Mesenchymal stem cell (in vitro differentiated cells and primary cell): ENCODE measurements around the gene MEN1. TPM values are rescaled to one million over a fixed set of nuclear protein-coding genes. Genes with fewer than 3 reads are reported as not detected.
A peak's percentile ranks its signal among the peaks of the same experiment; 100 is the strongest.

Experiments used
- DNase-seq: peaks from one replicate; pipeline ENCODE4 v3.0.0-alpha.2; 2013
- H2AFZ ChIP-seq: one replicate; pipeline ENCODE4 v1.6.1; 2013; ENCODE audit warnings: low read depth, mild to moderate bottlenecking, control low read depth, inconsistent platforms, low read length, moderate library complexity
- H2AK5ac ChIP-seq: 2 replicates; pipeline ENCODE4 v1.6.1; 2013; ENCODE audit warnings: low read length, moderate library complexity, mild to moderate bottlenecking, inconsistent platforms; ENCODE audit not compliant: severe bottlenecking
- H2BK120ac ChIP-seq: one replicate; pipeline ENCODE4 v1.6.1; 2013; ENCODE audit warnings: low read depth, mild to moderate bottlenecking, inconsistent platforms, low read length, moderate library complexity
- H2BK12ac ChIP-seq, 2 experiments: one replicate each; pipeline ENCODE4 v1.6.1; 2013; ENCODE audit warnings: inconsistent platforms in 2 of 2, low read length in 2 of 2, mild to moderate bottlenecking in 2 of 2, moderate library complexity in 2 of 2, control low read depth in 1 of 2
- H2BK15ac ChIP-seq: one replicate; pipeline ENCODE4 v1.6.1; 2013; ENCODE audit warnings: mild to moderate bottlenecking, low read depth, inconsistent platforms; ENCODE audit not compliant: poor library complexity, severe bottlenecking
- H2BK5ac ChIP-seq: 2 replicates; pipeline ENCODE4 v1.6.1; 2013; ENCODE audit warnings: low read depth, mild to moderate bottlenecking, low read length, control low read depth, inconsistent platforms; ENCODE audit not compliant: poor library complexity, severe bottlenecking
- H3K14ac ChIP-seq, 2 experiments: one replicate each; pipeline ENCODE4 v1.6.1; 2013; ENCODE audit warnings: inconsistent platforms in 2 of 2, low read length in 2 of 2, control low read depth in 1 of 2, mild to moderate bottlenecking in 1 of 2, moderate library complexity in 1 of 2
- H3K18ac ChIP-seq, 2 experiments: one replicate each; pipeline ENCODE4 v1.6.1; 2013; ENCODE audit warnings: inconsistent platforms in 2 of 2, low read length in 2 of 2, control low read depth in 1 of 2, low read depth in 1 of 2, mild to moderate bottlenecking in 1 of 2
- H3K23ac ChIP-seq, 2 experiments: one replicate each; pipeline ENCODE4 v1.6.1; 2013; ENCODE audit warnings: inconsistent platforms in 2 of 2, low read length in 2 of 2, mild to moderate bottlenecking in 2 of 2, moderate library complexity in 2 of 2, control low read depth in 1 of 2
- H3K27ac ChIP-seq: 2 replicates; pipeline ENCODE4 v1.5.1; 2013; ENCODE audit warnings: mild to moderate bottlenecking, moderate library complexity, low read length, control low read depth, inconsistent platforms; ENCODE audit not compliant: poor library complexity, severe bottlenecking
- H3K27me3 ChIP-seq, 2 experiments: 2 replicates each; pipeline versions ENCODE4 v1.6.1 to v1.7.0; 2013; ENCODE audit warnings: low read length in 2 of 2, mild to moderate bottlenecking in 2 of 2, moderate library complexity in 2 of 2, control low read depth in 1 of 2, inconsistent platforms in 1 of 2; ENCODE audit not compliant: control insufficient read depth in 1 of 2, insufficient read depth in 1 of 2
- H3K36me3 ChIP-seq, 2 experiments: 2 replicates each; pipeline versions ENCODE4 v1.6.1 to v1.7.0; 2013; ENCODE audit warnings: low read length in 2 of 2, control low read depth in 1 of 2, inconsistent platforms in 1 of 2, low read depth in 1 of 2, mild to moderate bottlenecking in 1 of 2; ENCODE audit not compliant: insufficient read depth in 2 of 2, control insufficient read depth in 1 of 2
- H3K4ac ChIP-seq, 2 experiments: one replicate each; pipeline ENCODE4 v1.6.1; 2013; ENCODE audit warnings: inconsistent platforms in 2 of 2, low read length in 2 of 2, mild to moderate bottlenecking in 2 of 2, moderate library complexity in 2 of 2, control low read depth in 1 of 2, low read depth in 1 of 2
- H3K4me1 ChIP-seq: 2 replicates; pipeline ENCODE4 v1.6.1; 2013; ENCODE audit warnings: low read depth, low read length, control low read depth; ENCODE audit not compliant: control insufficient read depth, insufficient read depth
- H3K4me2 ChIP-seq: 2 replicates; pipeline ENCODE4 v1.6.1; 2013; ENCODE audit warnings: low read length, mild to moderate bottlenecking, inconsistent platforms; ENCODE audit not compliant: poor library complexity, severe bottlenecking
- H3K4me3 ChIP-seq, 2 experiments: 2 replicates each; pipeline versions ENCODE4 v1.5.1 to v1.7.0; 2013; ENCODE audit warnings: low read length in 2 of 2, mild to moderate bottlenecking in 2 of 2, control low read depth in 1 of 2, low read depth in 1 of 2; ENCODE audit not compliant: insufficient read depth in 1 of 2
- H3K79me1 ChIP-seq: replicated peaks from 2 replicates; pipeline ENCODE4 v1.6.1; 2013; ENCODE audit warnings: mild to moderate bottlenecking, control low read depth, low read length, inconsistent platforms; ENCODE audit not compliant: poor library complexity, severe bottlenecking
- H3K9ac ChIP-seq: 2 replicates; pipeline ENCODE4 v1.7.0; 2013; ENCODE audit warnings: mild to moderate bottlenecking, low read length, moderate library complexity
- H3K9me3 ChIP-seq: 2 replicates; pipeline ENCODE4 v1.7.0; 2013; ENCODE audit warnings: mild to moderate bottlenecking, low read length; ENCODE audit not compliant: control insufficient read depth
- H4K8ac ChIP-seq: one replicate; pipeline ENCODE4 v1.6.1; 2013; ENCODE audit warnings: inconsistent platforms, mild to moderate bottlenecking, low read length, moderate library complexity
- H4K91ac ChIP-seq: one replicate; pipeline ENCODE4 v1.6.1; 2013; ENCODE audit warnings: mild to moderate bottlenecking, low read length, inconsistent platforms
- WGBS: methylation state at CpG from one replicate; pipeline ENCODE4 v1.1.7; 2013; ENCODE audit warnings: mixed read lengths; 5-methylcytosine and 5-hydroxymethylcytosine counted together
- polyA plus RNA-seq, 2 experiments: library from polyadenylated mRNA; stranded (reverse); fragments of 200-250 nt; gene quantifications; one replicate each; pipeline ENCODE4 v1.2.3, GENCODE V29; 2013

Gene MEN1
- polyA plus RNA-seq (2013, experiment 1 of 2), result 30.3 TPM
- polyA plus RNA-seq (2013, experiment 2 of 2), result 29.2 TPM

- H3K4me2 ChIP-seq, result peak within 1 kb of the TSS; percentile 86
- no peak within 1 kb of the TSS for H4K91ac ChIP-seq
- peak within 1 kb of the TSS; percentile 66 for H2AFZ ChIP-seq
- under 1% methylated on average over 41 of the region's 46 CpGs for WGBS
- H3K18ac ChIP-seq, result peak within 1 kb of the TSS; percentile 40
- peaks cover 27% of the 10 kb centered on the region for H3K79me1 ChIP-seq
- no peaks in the 10 kb centered on the region for H3K27me3 ChIP-seq
- no peak within 1 kb of the TSS for H2BK12ac ChIP-seq
- peaks cover 14% of the 10 kb centered on the region for H3K4me1 ChIP-seq
- peak within 1 kb of the TSS; percentile 78 to 89 for H3K4me3 ChIP-seq
- H3K14ac ChIP-seq, result peak within 1 kb of the TSS in 1 of 2 experiments; percentile 13
- peak; percentile 96 for DNase-seq
- peak within 1 kb of the TSS in 1 of 2 experiments; percentile 28 for H3K23ac ChIP-seq
- no peaks in the 10 kb centered on the region for H3K9me3 ChIP-seq
- peak within 1 kb of the TSS; percentile 11 for H3K27ac ChIP-seq
- H3K36me3 ChIP-seq, result peaks cover 27 to 30% of the 10 kb centered on the region in 2 experiments
- no peak within 1 kb of the TSS for H2BK120ac ChIP-seq
- no peak within 1 kb of the TSS for H2AK5ac ChIP-seq
- peak within 1 kb of the TSS; percentile 94 for H4K8ac ChIP-seq
- peak within 1 kb of the TSS; percentile 89 for H3K9ac ChIP-seq
- peak within 1 kb of the TSS; percentile 55 for H2BK15ac ChIP-seq
- H2BK5ac ChIP-seq, result no peak within 1 kb of the TSS
- peak within 1 kb of the TSS in 1 of 2 experiments; percentile 63 for H3K4ac ChIP-seq
Measured at GRCh38 chr11:64810271-64810890, at the start of gene MEN1. MEN1 (minus strand) TSS chr11:64810551; CDS start chr11:64810109, 442 bp downstream.

GRCh38 chr11:64859542-64860414 is 49.4 kb upstream of the MEN1 start:
- Histone ChIP-seq H2BK5ac (no peak overlapping the region), H4K8ac (no peak overlapping the region), H3K79me1 (peaks cover 17% of the 10 kb centered on the region), H3K36me3 (peaks cover 36 to 55% of the 10 kb centered on the region in 2 experiments), H3K4me3 (no peak overlapping the region), H3K9ac (no peak overlapping the region), H2AK5ac (no peak overlapping the region), H2BK12ac (no peak overlapping the region), H2BK120ac (no peak overlapping the region), H3K4me2 (no peak overlapping the region), H2BK15ac (no peak overlapping the region), H3K4ac (no peak overlapping the region), H3K9me3 (no peaks in the 10 kb centered on the region), H2AFZ (no peak overlapping the region), H3K18ac (no peak overlapping the region), H4K91ac (no peak overlapping the region), H3K23ac (no peak overlapping the region), H3K4me1 (peaks cover 64% of the 10 kb centered on the region), H3K14ac (peak overlapping the region in 1 of 2 experiments; percentile 55), H3K27ac (no peak overlapping the region), H3K27me3 (no peaks in the 10 kb centered on the region)
- WGBS, result 96% methylated on average over 33 of the region's 33 CpGs
- DNase-seq, result no peak

- H3K4me1 ChIP-seq, result peaks cover 65% of the 10 kb centered on the region
- H3K4ac ChIP-seq, result no peak overlapping the region
- no peaks in the 10 kb centered on the region for H3K27me3 ChIP-seq
- H4K8ac ChIP-seq, result peak overlapping the region; percentile 48
- no peak overlapping the region for H3K9ac ChIP-seq
- no peak overlapping the region for H3K14ac ChIP-seq
- H3K9me3 ChIP-seq, result no peaks in the 10 kb centered on the region
- WGBS, result 80% methylated on average over 19 of the region's 19 CpGs
- H3K36me3 ChIP-seq, result peaks cover 47 to 66% of the 10 kb centered on the region in 2 experiments
- no peak overlapping the region for H2BK5ac ChIP-seq
- no peak overlapping the region for H3K23ac ChIP-seq
- H3K79me1 ChIP-seq, result peaks cover 20% of the 10 kb centered on the region
- peak overlapping the region; percentile 19 for H4K91ac ChIP-seq
- no peak overlapping the region for H2BK120ac ChIP-seq
- no peak overlapping the region for H3K27ac ChIP-seq
- no peak overlapping the region for H3K4me2 ChIP-seq
- H3K18ac ChIP-seq, result peak overlapping the region in 1 of 2 experiments; percentile 81
- H2AK5ac ChIP-seq, result peak overlapping the region; percentile 19
- no peak overlapping the region for H2AFZ ChIP-seq
- peak overlapping the region; percentile 28 to 65 for H2BK12ac ChIP-seq
- peak overlapping the region; percentile 45 for H2BK15ac ChIP-seq
- no peak for DNase-seq
- H3K4me3 ChIP-seq, result no peak overlapping the region
Measured at GRCh38 chr11:64858467-64859263, 48.3 kb upstream of the MEN1 start.
